ENCODE results near the gene IFIH1.

Gene IFIH1

DNA sequence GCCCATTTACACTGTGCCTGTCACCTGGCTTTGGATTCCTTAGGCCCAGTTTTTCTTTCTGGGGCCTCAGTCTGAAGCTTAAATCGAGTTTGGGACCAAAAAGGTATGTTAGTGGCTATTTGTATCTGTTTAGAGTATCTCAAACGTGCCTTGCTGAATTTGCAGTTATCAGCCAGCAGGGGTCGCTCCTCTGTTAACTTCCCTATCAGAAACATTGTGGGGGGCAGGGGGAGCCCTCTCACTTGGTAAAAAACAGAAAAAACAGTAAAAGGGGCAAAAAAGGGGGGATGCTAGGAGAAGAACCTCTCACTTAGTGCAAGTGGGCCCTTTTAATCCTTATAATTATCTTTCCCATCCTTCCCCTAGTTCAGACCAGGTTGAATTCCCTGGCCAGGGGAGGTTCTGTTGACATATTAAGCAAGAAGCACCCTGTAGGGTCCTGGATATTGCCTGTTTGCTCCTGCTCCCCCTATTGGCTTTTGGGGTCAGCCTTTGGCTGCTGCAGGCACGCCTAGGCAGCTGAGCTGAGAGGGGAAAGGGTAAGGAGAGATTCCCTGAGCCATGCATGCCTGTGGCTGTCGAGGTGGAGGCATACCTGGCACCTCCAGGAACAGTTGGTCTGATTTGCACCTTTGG lies 8.8 kb upstream of the IFIH1 start:
- DNase-seq (ENCODE audit: low read depth in 2 of 2), result peak in 1 of 2 donors; percentile 31
- TF ChIP-seq, protein P1, sequence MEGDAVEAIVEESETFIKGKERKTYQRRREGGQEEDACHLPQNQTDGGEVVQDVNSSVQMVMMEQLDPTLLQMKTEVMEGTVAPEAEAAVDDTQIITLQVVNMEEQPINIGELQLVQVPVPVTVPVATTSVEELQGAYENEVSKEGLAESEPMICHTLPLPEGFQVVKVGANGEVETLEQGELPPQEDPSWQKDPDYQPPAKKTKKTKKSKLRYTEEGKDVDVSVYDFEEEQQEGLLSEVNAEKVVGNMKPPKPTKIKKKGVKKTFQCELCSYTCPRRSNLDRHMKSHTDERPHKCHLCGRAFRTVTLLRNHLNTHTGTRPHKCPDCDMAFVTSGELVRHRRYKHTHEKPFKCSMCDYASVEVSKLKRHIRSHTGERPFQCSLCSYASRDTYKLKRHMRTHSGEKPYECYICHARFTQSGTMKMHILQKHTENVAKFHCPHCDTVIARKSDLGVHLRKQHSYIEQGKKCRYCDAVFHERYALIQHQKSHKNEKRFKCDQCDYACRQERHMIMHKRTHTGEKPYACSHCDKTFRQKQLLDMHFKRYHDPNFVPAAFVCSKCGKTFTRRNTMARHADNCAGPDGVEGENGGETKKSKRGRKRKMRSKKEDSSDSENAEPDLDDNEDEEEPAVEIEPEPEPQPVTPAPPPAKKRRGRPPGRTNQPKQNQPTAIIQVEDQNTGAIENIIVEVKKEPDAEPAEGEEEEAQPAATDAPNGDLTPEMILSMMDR (IDR thresholded peaks at IDR 0.05; ENCODE audit: low read depth, low read length), result peak; percentile 55
- H3K4me3 ChIP-seq (replicated peaks in 1 of 2; ENCODE audit: low read depth in 2 of 2, low read length in 2 of 2), result no peak overlapping the region

DNA sequence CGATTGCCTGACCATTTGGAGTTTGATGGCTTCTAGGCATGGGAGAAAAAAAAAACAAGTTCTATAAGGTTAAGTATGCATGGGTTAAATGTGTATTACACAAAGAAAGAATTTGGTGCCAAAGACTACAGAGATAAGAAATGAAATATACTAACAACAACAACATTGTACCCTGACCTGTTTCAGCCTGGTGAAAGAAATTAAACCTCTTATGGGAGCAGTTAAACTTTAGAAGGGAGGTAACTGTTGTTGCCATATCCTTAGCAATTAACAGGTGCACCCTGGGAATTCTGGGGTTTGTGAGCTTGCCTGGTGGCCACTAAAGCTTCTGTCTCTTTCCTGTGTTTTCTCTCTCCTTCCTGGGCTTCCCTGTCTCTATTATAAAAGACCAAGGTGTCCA lies 6.5 kb upstream of the IFIH1 start:
- no peak for DNase-seq (ENCODE audit: low read depth in 2 of 2)
- H3K4me3 ChIP-seq (replicated peaks in 1 of 2; ENCODE audit: low read depth in 2 of 2, low read length in 2 of 2), result no peak overlapping the region
- TF ChIP-seq, protein P1 (IDR thresholded peaks at IDR 0.05; ENCODE audit: low read depth, low read length), result no peak

DNA sequence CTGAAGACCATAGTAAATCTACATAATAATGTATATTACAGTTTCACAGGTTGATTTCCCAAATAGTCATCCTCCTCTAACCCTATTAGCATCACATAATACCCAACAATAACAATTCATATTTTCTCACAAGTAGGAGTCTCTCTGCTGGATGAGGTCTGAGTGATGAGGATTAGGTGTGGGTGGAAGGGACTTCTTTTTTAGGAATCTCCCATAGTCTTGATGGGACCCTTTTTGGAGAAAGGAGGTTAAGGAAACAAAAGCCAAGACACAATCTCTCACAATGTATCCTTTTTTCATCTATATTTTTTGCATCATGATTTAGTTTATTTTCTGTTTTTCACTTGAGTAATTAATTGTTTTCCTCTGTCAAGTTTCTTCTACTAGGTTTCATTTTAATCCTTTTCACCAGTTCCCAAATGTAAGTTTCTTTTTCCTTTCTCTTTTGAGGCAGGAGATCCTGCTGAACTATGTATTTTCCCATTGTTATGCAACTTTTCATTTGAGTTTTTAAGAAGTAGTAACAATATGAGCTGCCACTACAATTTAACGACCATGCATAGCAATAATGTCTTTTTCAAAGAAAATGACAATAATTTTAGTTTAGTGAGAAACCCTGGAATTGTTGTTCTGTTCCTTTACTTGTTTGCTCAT lies 2.5 kb upstream of the IFIH1 start:
- TF ChIP-seq, protein P1 (IDR thresholded peaks at IDR 0.05; ENCODE audit: low read depth, low read length), result no peak
- no peak for DNase-seq (ENCODE audit: low read depth in 2 of 2)
- H3K4me3 ChIP-seq (replicated peaks in 1 of 2; ENCODE audit: low read depth in 2 of 2, low read length in 2 of 2), result no peak overlapping the region

DNA sequence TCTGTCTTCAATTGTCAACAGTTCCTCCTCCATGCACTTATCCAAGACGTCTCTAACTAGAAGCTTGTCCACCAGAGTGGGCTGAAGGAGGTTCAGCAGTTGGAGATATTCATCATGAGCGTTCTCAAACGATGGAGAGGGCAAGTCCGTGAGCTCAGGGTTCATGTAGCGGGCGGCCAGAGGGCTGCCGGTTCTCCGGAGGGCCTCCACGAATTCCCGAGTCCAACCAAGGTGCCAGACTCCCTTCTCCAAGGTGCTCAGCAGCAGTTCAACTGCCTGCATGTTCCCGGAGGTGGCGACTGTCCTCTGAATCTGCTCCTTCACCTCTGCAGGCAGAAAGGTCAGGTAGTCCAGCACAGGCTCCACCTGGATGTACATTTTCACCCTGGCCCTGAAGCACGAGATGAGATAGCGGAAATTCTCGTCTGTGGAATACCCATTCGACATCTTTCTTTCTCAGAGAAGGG lies 590 bp downstream of the IFIH1 start:
- peak overlapping the region; percentile 78 to 86 for H3K4me3 ChIP-seq (replicated peaks in 1 of 2; ENCODE audit: low read depth in 2 of 2, low read length in 2 of 2)
- peak; percentile 7 to 40 for DNase-seq (ENCODE audit: low read depth in 2 of 2)
- TF ChIP-seq, protein P1 (IDR thresholded peaks at IDR 0.05; ENCODE audit: low read depth, low read length), result no peak

DNA sequence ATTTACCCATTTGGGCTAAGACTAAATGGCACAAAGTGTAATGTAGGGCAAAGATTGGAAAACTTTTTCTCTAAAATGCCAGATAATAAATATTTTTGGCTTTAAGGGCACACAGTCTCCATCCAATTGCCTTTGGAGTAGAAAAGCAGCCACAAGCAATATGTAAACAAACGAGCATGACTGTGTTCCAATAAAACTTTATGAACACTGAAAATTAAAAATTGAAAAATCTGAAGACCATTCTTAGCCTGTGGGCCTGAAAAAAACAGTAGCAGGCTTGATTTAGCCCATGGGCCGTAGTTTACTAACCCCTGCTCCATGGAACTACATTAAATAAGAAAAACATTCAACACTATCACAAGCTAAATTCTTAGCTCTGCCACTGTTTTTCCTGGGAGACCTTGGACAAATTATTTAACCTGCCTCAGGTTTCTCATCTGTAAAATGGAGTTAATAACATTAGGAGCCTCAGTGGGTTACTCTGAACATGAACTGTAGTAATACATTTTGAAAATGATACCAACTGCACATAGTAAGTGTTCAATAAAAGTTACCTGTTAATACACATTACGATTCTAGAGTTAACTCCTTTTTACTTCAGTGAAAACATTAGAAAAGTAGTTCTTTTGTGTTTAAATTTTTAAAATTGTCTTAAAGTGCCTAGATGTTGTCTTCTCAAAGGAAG lies 1.3 kb downstream of the IFIH1 start:
- peak overlapping the region; percentile 78 to 86 for H3K4me3 ChIP-seq (replicated peaks in 1 of 2; ENCODE audit: low read depth in 2 of 2, low read length in 2 of 2)
- TF ChIP-seq, protein P1 (IDR thresholded peaks at IDR 0.05; ENCODE audit: low read depth, low read length), result no peak
- DNase-seq (ENCODE audit: low read depth in 2 of 2), result no peak

DNA sequence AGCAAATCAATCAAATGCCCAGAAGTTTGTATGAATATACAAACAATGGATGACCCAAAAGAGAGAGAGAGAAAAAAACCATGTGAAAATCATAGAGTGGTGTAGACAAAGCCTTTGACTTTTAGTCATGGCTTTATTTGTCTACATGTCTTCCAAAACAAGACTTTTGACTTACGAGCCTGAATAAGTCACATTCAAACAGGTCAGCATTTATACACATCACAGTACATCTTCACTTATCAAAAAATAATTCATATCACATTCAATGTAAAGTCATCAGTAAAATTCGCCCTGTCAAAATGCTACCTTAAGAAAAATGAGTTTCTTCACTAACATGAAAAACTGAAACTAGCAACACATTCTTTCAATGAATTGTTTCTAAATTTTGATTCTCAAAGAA lies 1.9 kb downstream of the IFIH1 start:
- no peak overlapping the region for H3K4me3 ChIP-seq (replicated peaks in 1 of 2; ENCODE audit: low read depth in 2 of 2, low read length in 2 of 2)
- DNase-seq (ENCODE audit: low read depth in 2 of 2), result no peak
- TF ChIP-seq, protein P1 (IDR thresholded peaks at IDR 0.05; ENCODE audit: low read depth, low read length), result no peak

Data from cardiac fibroblast (primary cell).